GM23248 (cell line): ENCODE measurements around the gene NCK1. TPM values are rescaled to one million over a fixed set of nuclear protein-coding genes. Genes with fewer than 3 reads are reported as not detected.

Source experiments
- DNase-seq: peaks from one replicate; pipeline ENCODE4 v3.0.0-alpha.2; 2015
- H2AFZ ChIP-seq: fragments of 200-600 bp; sonication (generic); 2 replicates; pipeline ENCODE4 v1.6.1; 2016; ENCODE audit warnings: antibody characterized with exemption
- H3F3A ChIP-seq: fragments of 200-600 bp; sonication (generic); 2 replicates; pipeline ENCODE4 v1.6.1; 2016; ENCODE audit warnings: mild to moderate bottlenecking, antibody characterized with exemption, mixed run types; ENCODE audit not compliant: insufficient read depth
- H3K27ac ChIP-seq: fragments of 200-600 bp; sonication (generic); 2 replicates; pipeline ENCODE4 v1.5.1; 2016; ENCODE audit warnings: mild to moderate bottlenecking
- H3K27me3 ChIP-seq: fragments of 200-600 bp; sonication (generic); replicated peaks from 2 replicates; pipeline ENCODE4 v1.6.1; 2016; ENCODE audit warnings: mild to moderate bottlenecking; ENCODE audit not compliant: insufficient read depth
- H3K36me3 ChIP-seq: fragments of 200-600 bp; sonication (generic); 2 replicates; pipeline ENCODE4 v1.6.1; 2016; ENCODE audit warnings: low read depth, mild to moderate bottlenecking
- H3K4me1 ChIP-seq: fragments of 200-600 bp; sonication (generic); 2 replicates; pipeline ENCODE4 v1.6.1; 2016; ENCODE audit warnings: mild to moderate bottlenecking; ENCODE audit not compliant: insufficient read depth
- H3K4me2 ChIP-seq: fragments of 200-600 bp; sonication (generic); one replicate; pipeline ENCODE4 v1.6.1; 2016; ENCODE audit warnings: mild to moderate bottlenecking; ENCODE audit not compliant: unreplicated experiment
- H3K4me3 ChIP-seq: fragments of 200-600 bp; sonication (generic); 2 replicates; pipeline ENCODE4 v1.5.1; 2016; ENCODE audit warnings: mild to moderate bottlenecking
- H3K79me2 ChIP-seq: fragments of 200-600 bp; sonication (generic); 2 replicates; pipeline ENCODE4 v1.6.1; 2016; ENCODE audit warnings: mild to moderate bottlenecking; ENCODE audit not compliant: insufficient read depth
- H3K9ac ChIP-seq: fragments of 200-600 bp; sonication (generic); 2 replicates; pipeline ENCODE4 v1.6.1; 2016; ENCODE audit warnings: mild to moderate bottlenecking
- H3K9me2 ChIP-seq: fragments of 200-600 bp; sonication (generic); 2 replicates; pipeline ENCODE4 v1.6.1; 2016; ENCODE audit warnings: mixed run types, mild to moderate bottlenecking, moderate library complexity; ENCODE audit not compliant: insufficient read depth
- H3K9me3 ChIP-seq: fragments of 200-600 bp; sonication (generic); one replicate; pipeline ENCODE4 v1.6.1; 2017; ENCODE audit warnings: low read depth
- H4K20me1 ChIP-seq: fragments of 200-600 bp; sonication (generic); 2 replicates; pipeline ENCODE4 v1.6.0; 2016; ENCODE audit not compliant: insufficient read depth
- EZH2 ChIP-seq: fragments of 200-600 bp; sonication (generic); IDR thresholded peaks from 2 replicates; pipeline ENCODE4 v1.6.1; 2018; ENCODE audit warnings: antibody characterized with exemption, mild to moderate bottlenecking; ENCODE audit not compliant: insufficient read depth, poor library complexity, severe bottlenecking
- EZH2phosphoT487 ChIP-seq: fragments of 200-600 bp; sonication (generic); IDR thresholded peaks from 2 replicates; pipeline ENCODE4 v1.6.1; 2018; ENCODE audit warnings: antibody characterized with exemption, moderate library complexity, mild to moderate bottlenecking, low read depth; ENCODE audit not compliant: insufficient read depth
- WGBS, 2 experiments: methylation state at CpG; one replicate each; pipeline ENCODE4 v1.1.6; 2015 to 2017; ENCODE audit warnings: low lambda C conversion rate in 2 of 2, low coverage in 1 of 2; ENCODE audit errors: missing lambda C conversion rate in 2 of 2; 5-methylcytosine and 5-hydroxymethylcytosine counted together
- in situ Hi-C: fragments of 300-500 bp; cut with MboI; formaldehyde crosslinking; loops from 2 replicates; pipeline ENCODE4 v1.15.0; 2020
- polyA plus RNA-seq: library from polyadenylated mRNA; unstranded; fragments of >200 nt; fragmentation: Nextera tagmentation; extraction: Ambion mirVana; gene quantifications from 2 replicates; pipeline ENCODE4 v1.2.1, GENCODE V29; 2016
- total RNA-seq: library from RNA; depleted of rRNA; stranded (reverse); fragments of >200 nt; shearing (Covaris generic); gene quantifications from 2 replicates; pipeline ENCODE4 v1.2.3, GENCODE V29; 2014

The NCK1 gene
- total and polyA plus RNA-seq, 2 experiments from 2014 or later, result 42.6 to 43.2 TPM

DNA sequence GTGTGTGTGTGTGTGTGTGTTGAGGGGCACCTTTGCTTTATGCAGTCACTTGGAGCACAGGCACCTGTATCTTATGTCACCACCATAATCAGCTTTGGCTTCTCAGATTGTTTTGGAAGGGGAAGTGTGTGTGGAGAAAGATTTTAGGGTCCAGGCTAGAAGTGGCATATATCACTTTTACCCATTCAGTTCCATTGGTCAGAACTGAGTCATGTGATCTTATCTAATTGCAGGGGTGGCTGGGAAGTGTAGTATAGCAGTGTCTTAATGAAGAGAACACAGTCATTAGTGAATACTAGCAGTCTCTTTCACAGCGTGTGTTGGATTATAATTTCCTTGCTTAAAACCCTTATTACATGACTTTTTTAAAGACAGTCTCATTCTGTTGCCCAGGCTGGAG lies 20.6 kb downstream of the NCK1 start:
- in situ Hi-C loops, result no loop called here
- no peak for TF ChIP-seq EZH2
- TF ChIP-seq EZH2phosphoT487, result no peak
- no peak overlapping the region for H2AFZ ChIP-seq
- no peak for DNase-seq
- WGBS, 2 experiments, result 81 to 84% methylated on average over 1 of the region's 1 CpG
- no peak overlapping the region for H3K9ac ChIP-seq
- H4K20me1 ChIP-seq, result peaks cover 19% of the 10 kb centered on the region; the same call in 1 of the 2 replicates
- no peaks in the 10 kb centered on the region for H3K27me3 ChIP-seq
- no peaks in the 10 kb centered on the region for H3K4me1 ChIP-seq
- H3K79me2 ChIP-seq, result peaks cover 99% of the 10 kb centered on the region
- H3K4me3 ChIP-seq, result no peak overlapping the region
- no peak overlapping the region for H3K4me2 ChIP-seq
- H3K9me2 ChIP-seq, result no peaks in the 10 kb centered on the region
- H3F3A ChIP-seq, result 0 out of 2 replicates have a peak, but pooled peaks cover 14% of the 10 kb centered on the region
- no peaks in the 10 kb centered on the region for H3K9me3 ChIP-seq
- no peak overlapping the region for H3K27ac ChIP-seq
- H3K36me3 ChIP-seq, result no peaks in the 10 kb centered on the region

DNA sequence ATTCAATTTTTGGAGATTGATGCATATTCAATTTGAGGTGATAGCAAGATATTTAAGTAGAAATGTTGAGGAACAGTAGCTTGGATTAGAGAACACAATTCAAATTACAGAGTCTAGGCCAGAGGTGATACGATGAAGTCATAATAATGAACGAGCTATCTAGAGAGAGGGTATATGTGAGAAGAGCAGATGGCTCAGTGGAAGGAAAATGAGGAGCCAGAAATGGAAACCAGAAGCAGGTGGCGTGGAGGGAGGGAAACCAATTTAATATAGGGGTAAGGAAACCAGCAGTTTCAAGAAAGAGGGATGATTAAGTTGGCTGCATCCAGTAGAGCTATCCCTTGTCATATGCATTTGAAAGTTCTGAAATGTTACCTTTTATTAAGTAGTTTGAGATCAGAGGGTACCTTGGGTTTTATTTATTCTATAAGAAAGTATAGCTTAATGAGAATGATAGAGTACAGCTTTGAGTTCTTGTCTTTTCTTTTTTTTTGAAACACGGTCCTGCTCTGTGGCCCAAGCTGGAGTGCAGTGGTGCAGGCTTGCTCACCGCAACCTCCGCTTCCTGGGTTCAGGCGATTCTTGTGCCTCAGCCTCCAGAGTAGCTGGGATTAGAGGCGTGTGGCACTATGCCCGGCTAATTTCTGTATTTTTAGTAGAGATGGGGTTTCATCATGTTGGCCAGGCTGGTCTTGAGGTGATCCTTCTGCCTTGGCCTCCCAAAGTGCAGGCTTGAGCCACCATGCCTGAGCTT lies 22.1 kb downstream of the NCK1 start:
- H4K20me1 ChIP-seq, result peaks cover 19% of the 10 kb centered on the region; the same call in 1 of the 2 replicates

DNA sequence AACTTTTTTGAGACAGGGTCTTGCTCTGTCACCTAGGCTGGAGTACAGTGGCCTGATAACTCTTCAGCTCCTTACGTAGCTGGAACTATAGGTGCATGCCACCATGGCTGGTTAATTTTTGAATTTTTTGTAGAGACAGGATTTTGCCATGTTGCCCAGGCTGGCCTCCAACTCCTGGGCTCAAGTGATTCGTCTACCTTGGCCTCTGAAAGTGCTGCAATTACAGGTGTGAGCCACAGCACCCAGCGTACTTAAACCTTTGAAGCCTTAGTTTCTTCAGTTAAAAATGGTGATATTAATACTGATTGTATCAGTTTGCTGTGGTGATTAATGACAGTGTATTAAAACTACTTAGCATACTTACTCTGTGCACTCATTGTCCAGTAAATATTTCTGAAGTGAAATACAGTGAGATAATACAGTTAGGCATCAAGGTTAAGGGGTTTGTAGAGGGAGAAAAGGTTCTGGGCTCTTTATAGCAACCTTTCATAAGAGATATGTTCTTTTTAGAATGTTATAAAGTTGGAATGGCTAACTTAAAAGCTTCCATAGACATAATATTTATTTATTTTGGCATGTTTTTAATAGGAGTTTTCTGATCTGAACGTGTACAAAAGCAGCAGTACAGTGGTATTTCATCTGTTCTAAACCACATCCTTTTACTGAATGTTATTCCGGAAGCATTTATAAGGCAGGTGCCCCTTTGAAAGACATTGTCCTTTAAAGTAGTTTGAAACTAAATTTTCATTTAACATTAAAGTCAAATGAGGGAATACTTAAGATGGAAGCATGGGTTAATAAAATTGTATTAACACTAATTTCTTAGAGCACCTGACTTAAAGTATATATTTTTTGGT lies 23.6 kb downstream of the NCK1 start:
- no peak overlapping the region for H3K4me2 ChIP-seq
- no peak overlapping the region for H3K4me3 ChIP-seq
- H3F3A ChIP-seq, result 0 out of 2 replicates have a peak, but pooled peaks cover 14% of the 10 kb centered on the region
- H3K9me2 ChIP-seq, result no peaks in the 10 kb centered on the region
- no peak overlapping the region for H3K9ac ChIP-seq
- DNase-seq, result no peak
- H2AFZ ChIP-seq, result no peak overlapping the region
- H4K20me1 ChIP-seq, result peaks cover 19% of the 10 kb centered on the region; the same call in 1 of the 2 replicates
- in situ Hi-C loops, result no loop called here
- 72 to 73% methylated on average over 5 of the region's 5 CpGs for WGBS, 2 experiments
- TF ChIP-seq EZH2phosphoT487 (no peak), EZH2 (no peak)
- H3K4me1 ChIP-seq, result no peaks in the 10 kb centered on the region
- no peaks in the 10 kb centered on the region for H3K27me3 ChIP-seq
- no peaks in the 10 kb centered on the region for H3K36me3 ChIP-seq
- H3K27ac ChIP-seq, result no peak overlapping the region
- H3K9me3 ChIP-seq, result no peaks in the 10 kb centered on the region
- peaks cover 98% of the 10 kb centered on the region for H3K79me2 ChIP-seq

More for the DNA sequence above, 22.1 kb downstream of the NCK1 start:
- Histone ChIP-seq H3F3A (0 out of 2 replicates have a peak, but pooled peaks cover 14% of the 10 kb centered on the region), H3K4me2 (no peak overlapping the region), H3K27me3 (no peaks in the 10 kb centered on the region), H3K27ac (no peak overlapping the region), H3K36me3 (no peaks in the 10 kb centered on the region), H2AFZ (no peak overlapping the region), H3K79me2 (peaks cover 99% of the 10 kb centered on the region), H3K9me2 (no peaks in the 10 kb centered on the region), H3K9ac (no peak overlapping the region), H3K9me3 (no peaks in the 10 kb centered on the region), H3K4me1 (no peaks in the 10 kb centered on the region), H3K4me3 (no peak overlapping the region)
- in situ Hi-C loops, result no loop called here
- DNase-seq, result no peak
- 87 to 90% methylated on average over 9 of the region's 9 CpGs for WGBS, 2 experiments
- TF ChIP-seq EZH2, result no peak
- TF ChIP-seq EZH2phosphoT487, result no peak

DNA sequence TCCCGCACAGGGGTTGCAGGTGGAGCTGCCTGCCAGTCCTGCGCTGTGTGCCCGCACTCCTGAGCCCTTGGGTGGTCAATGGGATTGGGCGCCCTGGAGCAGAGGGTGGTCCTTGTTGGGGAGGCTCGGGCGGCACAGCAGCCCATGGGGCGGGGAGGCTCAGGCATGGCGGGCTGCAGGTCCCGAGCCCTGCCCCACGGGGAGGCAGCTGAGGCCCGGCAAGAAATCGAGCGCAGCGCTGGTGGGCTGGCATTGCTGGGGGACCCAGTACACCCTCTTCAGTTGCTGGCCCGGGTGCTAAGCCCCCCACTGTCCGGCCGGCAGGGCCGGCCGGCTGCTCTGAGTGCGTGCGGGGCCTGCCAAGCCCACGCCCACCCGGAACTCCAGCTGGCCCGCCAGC lies 27.9 kb downstream of the NCK1 start:
- Histone ChIP-seq H3K9ac (no peak overlapping the region), H3K9me3 (no peaks in the 10 kb centered on the region), H3K9me2 (no peaks in the 10 kb centered on the region), H3K79me2 (peaks cover 98% of the 10 kb centered on the region), H3K27ac (no peak overlapping the region), H4K20me1 (0 out of 2 replicates have a peak, but pooled peaks cover 4% of the 10 kb centered on the region), H2AFZ (no peak overlapping the region), H3F3A (0 out of 2 replicates have a peak, but pooled peaks cover 16% of the 10 kb centered on the region), H3K4me3 (no peak overlapping the region), H3K4me1 (peaks cover 12% of the 10 kb centered on the region), H3K27me3 (no peaks in the 10 kb centered on the region), H3K4me2 (no peak overlapping the region), H3K36me3 (no peaks in the 10 kb centered on the region)
- 85 to 93% methylated on average over 17 to 20 of the region's 24 CpGs for WGBS, 2 experiments
- in situ Hi-C loops, result no loop called here
- TF ChIP-seq EZH2phosphoT487 (no peak), EZH2 (no peak)
- DNase-seq, result no peak
